ENCODE results near the gene ATXN2L.
A peak's percentile ranks its signal among the peaks of the same experiment; 100 is the strongest.

The ATXN2L gene

DNA sequence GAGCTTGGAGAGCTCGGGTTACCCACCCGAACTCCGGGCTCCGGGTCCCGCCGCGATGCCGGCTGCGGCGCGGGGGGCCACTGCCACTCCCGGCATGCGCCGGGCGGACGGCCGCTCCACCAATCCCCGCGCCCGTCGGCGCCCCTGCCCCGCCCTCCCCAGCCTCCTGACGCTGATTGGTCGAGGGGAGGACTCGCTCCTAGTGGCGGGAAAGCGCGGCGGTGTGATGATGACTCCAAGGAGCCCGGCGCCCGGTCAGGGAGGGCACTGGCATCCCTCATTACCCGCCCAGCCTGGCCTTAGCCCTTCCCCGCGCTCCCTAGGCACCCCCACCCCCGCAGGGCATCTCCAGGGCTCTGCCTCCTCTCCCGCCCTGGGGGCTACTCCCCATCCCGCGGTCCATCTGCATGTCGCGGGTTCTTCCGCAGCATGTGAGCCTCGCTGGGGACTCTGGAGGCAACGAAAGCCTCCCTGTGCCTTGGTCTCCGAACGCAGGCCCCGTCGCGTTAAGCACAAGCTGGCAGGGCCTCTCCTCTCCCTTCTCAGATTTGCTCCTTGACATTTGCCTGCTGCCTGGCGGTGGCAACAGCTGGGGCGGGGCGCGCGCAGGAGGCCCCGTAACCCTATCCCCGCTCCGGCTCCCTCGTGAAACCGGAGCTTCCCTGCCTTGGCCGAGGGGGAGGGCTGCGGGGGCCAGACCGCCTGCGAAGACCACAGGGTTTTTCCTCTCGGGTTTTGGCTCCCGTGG lies 57.2 kb downstream of the ATXN2L start (continued):
- TF ChIP-seq, protein P1, sequence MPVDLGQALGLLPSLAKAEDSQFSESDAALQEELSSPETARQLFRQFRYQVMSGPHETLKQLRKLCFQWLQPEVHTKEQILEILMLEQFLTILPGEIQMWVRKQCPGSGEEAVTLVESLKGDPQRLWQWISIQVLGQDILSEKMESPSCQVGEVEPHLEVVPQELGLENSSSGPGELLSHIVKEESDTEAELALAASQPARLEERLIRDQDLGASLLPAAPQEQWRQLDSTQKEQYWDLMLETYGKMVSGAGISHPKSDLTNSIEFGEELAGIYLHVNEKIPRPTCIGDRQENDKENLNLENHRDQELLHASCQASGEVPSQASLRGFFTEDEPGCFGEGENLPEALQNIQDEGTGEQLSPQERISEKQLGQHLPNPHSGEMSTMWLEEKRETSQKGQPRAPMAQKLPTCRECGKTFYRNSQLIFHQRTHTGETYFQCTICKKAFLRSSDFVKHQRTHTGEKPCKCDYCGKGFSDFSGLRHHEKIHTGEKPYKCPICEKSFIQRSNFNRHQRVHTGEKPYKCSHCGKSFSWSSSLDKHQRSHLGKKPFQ (tag by site-specific recombination; IDR thresholded peaks at IDR 0.05): peak; percentile 22; the same call in 1 of the 2 replicates
- TF ChIP-seq ZBTB20 (tag by site-specific recombination; IDR thresholded peaks at IDR 0.05) (peak; percentile 84), ZNF664 (tag by site-specific recombination; IDR thresholded peaks at IDR 0.05) (no peak), ZNF660 (tag by site-specific recombination; IDR thresholded peaks at IDR 0.05) (peak; percentile 25; the same call in 1 of the 2 replicates), KLF8 (tag by site-specific recombination; IDR thresholded peaks at IDR 0.05) (peak; percentile 47; the same call in 1 of the 2 replicates), FEZF1 (tag by site-specific recombination; IDR thresholded peaks at IDR 0.05) (peak; percentile 73), GFI1B (tag by site-specific recombination; IDR thresholded peaks at IDR 0.05) (peak; percentile 69; the same call in 1 of the 2 replicates), ZBTB1 (tag by site-specific recombination; IDR thresholded peaks at IDR 0.05) (0 out of 2 replicates have a peak, but pooled peaks have one; percentile 7), ZNF23 (tag by site-specific recombination; IDR thresholded peaks at IDR 0.05; ENCODE audit: borderline replicate concordance) (no peak), YY2 (tag by site-specific recombination; IDR thresholded peaks at IDR 0.05) (no peak)
- TF ChIP-seq, protein P2, sequence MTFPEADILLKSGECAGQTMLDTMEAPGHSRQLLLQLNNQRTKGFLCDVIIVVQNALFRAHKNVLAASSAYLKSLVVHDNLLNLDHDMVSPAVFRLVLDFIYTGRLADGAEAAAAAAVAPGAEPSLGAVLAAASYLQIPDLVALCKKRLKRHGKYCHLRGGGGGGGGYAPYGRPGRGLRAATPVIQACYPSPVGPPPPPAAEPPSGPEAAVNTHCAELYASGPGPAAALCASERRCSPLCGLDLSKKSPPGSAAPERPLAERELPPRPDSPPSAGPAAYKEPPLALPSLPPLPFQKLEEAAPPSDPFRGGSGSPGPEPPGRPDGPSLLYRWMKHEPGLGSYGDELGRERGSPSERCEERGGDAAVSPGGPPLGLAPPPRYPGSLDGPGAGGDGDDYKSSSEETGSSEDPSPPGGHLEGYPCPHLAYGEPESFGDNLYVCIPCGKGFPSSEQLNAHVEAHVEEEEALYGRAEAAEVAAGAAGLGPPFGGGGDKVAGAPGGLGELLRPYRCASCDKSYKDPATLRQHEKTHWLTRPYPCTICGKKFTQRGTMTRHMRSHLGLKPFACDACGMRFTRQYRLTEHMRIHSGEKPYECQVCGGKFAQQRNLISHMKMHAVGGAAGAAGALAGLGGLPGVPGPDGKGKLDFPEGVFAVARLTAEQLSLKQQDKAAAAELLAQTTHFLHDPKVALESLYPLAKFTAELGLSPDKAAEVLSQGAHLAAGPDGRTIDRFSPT (tag by site-specific recombination; IDR thresholded peaks at IDR 0.05): peak; percentile 89
- TF ChIP-seq, protein P3, sequence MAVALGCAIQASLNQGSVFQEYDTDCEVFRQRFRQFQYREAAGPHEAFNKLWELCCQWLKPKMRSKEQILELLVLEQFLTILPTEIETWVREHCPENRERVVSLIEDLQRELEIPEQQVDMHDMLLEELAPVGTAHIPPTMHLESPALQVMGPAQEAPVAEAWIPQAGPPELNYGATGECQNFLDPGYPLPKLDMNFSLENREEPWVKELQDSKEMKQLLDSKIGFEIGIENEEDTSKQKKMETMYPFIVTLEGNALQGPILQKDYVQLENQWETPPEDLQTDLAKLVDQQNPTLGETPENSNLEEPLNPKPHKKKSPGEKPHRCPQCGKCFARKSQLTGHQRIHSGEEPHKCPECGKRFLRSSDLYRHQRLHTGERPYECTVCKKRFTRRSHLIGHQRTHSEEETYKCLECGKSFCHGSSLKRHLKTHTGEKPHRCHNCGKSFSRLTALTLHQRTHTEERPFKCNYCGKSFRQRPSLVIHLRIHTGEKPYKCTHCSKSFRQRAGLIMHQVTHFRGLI (tag by site-specific recombination; IDR thresholded peaks at IDR 0.05): peak; percentile 29; the same call in 1 of the 2 replicates
- TF ChIP-seq, protein P4, sequence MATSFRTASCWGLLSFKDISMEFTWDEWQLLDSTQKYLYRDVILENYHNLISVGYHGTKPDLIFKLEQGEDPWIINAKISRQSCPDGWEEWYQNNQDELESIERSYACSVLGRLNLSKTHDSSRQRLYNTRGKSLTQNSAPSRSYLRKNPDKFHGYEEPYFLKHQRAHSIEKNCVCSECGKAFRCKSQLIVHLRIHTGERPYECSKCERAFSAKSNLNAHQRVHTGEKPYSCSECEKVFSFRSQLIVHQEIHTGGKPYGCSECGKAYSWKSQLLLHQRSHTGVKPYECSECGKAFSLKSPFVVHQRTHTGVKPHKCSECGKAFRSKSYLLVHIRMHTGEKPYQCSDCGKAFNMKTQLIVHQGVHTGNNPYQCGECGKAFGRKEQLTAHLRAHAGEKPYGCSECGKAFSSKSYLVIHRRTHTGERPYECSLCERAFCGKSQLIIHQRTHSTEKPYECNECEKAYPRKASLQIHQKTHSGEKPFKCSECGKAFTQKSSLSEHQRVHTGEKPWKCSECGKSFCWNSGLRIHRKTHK (tag by site-specific recombination; IDR thresholded peaks at IDR 0.05): no peak
- TF ChIP-seq, protein P5, sequence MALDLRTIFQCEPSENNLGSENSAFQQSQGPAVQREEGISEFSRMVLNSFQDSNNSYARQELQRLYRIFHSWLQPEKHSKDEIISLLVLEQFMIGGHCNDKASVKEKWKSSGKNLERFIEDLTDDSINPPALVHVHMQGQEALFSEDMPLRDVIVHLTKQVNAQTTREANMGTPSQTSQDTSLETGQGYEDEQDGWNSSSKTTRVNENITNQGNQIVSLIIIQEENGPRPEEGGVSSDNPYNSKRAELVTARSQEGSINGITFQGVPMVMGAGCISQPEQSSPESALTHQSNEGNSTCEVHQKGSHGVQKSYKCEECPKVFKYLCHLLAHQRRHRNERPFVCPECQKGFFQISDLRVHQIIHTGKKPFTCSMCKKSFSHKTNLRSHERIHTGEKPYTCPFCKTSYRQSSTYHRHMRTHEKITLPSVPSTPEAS (tag by site-specific recombination; IDR thresholded peaks at IDR 0.05): peak; percentile 67; the same call in 1 of the 2 replicates

DNA sequence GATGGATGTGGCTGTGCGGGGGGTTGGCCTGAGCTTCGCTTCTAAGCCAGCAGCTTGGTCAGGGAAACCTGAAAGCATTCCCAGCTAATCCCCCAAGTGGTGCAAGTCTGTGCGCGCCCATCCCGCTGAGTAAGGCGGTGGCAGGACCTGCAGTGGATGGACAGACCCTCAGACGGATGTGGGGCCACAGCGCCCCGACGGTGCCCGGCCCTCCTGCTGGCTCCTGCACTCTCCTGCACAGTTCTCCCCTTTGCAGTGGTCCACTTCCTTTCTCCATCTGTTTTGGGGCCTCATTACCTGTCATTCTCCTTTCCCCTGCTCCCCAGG lies 57.8 kb downstream of the ATXN2L start:
- TF ChIP-seq ZNF335 (tag by site-specific recombination; conservative IDR thresholded peaks at IDR 0.05): peak; percentile 71
- TF ChIP-seq GLIS1 (tag by site-specific recombination; IDR thresholded peaks at IDR 0.05): peak; percentile 40
- TF ChIP-seq, protein P5 (tag by site-specific recombination; IDR thresholded peaks at IDR 0.05): no peak
- TF ChIP-seq, protein P6, sequence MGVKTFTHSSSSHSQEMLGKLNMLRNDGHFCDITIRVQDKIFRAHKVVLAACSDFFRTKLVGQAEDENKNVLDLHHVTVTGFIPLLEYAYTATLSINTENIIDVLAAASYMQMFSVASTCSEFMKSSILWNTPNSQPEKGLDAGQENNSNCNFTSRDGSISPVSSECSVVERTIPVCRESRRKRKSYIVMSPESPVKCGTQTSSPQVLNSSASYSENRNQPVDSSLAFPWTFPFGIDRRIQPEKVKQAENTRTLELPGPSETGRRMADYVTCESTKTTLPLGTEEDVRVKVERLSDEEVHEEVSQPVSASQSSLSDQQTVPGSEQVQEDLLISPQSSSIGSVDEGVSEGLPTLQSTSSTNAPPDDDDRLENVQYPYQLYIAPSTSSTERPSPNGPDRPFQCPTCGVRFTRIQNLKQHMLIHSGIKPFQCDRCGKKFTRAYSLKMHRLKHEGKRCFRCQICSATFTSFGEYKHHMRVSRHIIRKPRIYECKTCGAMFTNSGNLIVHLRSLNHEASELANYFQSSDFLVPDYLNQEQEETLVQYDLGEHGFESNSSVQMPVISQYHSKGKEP (tag by site-specific recombination; IDR thresholded peaks at IDR 0.05): 0 out of 2 replicates have a peak, but pooled peaks have one; percentile 2
- TF ChIP-seq ZNF394 (tag by site-specific recombination; IDR thresholded peaks at IDR 0.05; ENCODE audit: borderline replicate concordance): peak; percentile 89
- TF ChIP-seq, protein P7, sequence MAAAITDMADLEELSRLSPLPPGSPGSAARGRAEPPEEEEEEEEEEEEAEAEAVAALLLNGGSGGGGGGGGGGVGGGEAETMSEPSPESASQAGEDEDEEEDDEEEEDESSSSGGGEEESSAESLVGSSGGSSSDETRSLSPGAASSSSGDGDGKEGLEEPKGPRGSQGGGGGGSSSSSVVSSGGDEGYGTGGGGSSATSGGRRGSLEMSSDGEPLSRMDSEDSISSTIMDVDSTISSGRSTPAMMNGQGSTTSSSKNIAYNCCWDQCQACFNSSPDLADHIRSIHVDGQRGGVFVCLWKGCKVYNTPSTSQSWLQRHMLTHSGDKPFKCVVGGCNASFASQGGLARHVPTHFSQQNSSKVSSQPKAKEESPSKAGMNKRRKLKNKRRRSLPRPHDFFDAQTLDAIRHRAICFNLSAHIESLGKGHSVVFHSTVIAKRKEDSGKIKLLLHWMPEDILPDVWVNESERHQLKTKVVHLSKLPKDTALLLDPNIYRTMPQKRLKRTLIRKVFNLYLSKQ (tag by site-specific recombination; IDR thresholded peaks at IDR 0.05; ENCODE audit: borderline replicate concordance): no peak
- TF ChIP-seq ZNF600 (tag by site-specific recombination; IDR thresholded peaks at IDR 0.05): peak; percentile 16; the same call in 1 of the 2 replicates
- peak; percentile 3 for TF ChIP-seq ZIC2 (tag by site-specific recombination; IDR thresholded peaks at IDR 0.05)
- H3K4me1 ChIP-seq (ENCODE audit: control insufficient read depth, insufficient read depth, low read length): peaks cover 11% of the 10 kb centered on the region
- H3K9me3 ChIP-seq (ENCODE audit: control insufficient read depth, insufficient read depth, low read depth, low read length): no peaks in the 10 kb centered on the region
- H3K27ac ChIP-seq (ENCODE audit: extremely low read depth, low read depth, low read length): peak overlapping the region; percentile 60; the same call in 1 of the 2 replicates
- POLR2A ChIA-PET: interaction anchor here (0.5 to 2.5 kb wide), 6 partner anchors 16 to 64 kb away, joined by 3 to 13 read pairs (median 6); partner anchors contain the start of genes ATXN2L and TUFM
- H3K4me3 ChIP-seq (ENCODE audit: low read depth, low read length): no peak overlapping the region
- CTCF ChIA-PET: interaction anchor here (0.6 to 2.1 kb wide), 4 partner anchors 64 to 1151 kb away, joined by 3 to 10 read pairs (median 4); no protein-coding TSS in a partner anchor
- H3K36me3 ChIP-seq (ENCODE audit: control insufficient read depth in 2 of 2, insufficient read depth in 1 of 2, low read length in 2 of 2): peaks cover 0 to 5% of the 10 kb centered on the region in 2 experiments; a peak in 2 of 3 replicates
